Stimulated activated CD4-positive, alpha-beta T cell treated with anti-CD3 and anti-CD28 coated beads, Interleukin-15, amount 100 ng/mL, for 24 hours (primary cell): Measurements from ENCODE around the gene ZNF664.

Experiments used
- DNase-seq: peaks from one replicate; pipeline ENCODE4 v3.0.0-alpha.2; 2020

The ZNF664 gene

DNA sequence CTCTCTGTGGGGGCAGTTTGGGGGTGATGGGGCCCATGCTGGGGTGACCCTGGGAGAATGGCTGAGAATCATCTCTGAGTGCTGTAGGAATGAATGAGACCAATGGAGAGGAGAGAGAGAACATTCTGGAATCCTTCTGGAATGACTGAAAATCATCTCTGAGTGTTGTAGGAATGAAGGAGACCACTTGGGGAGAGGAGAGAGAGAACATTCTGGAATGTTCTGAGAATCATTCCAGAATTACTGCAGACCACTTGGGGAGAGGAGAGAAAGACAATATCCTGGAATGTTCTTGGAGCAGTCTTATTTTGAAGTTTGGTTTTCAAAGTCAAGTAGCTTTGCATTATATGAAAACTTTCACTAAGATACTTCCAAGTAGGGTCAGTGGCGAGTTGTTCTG, 64.3 kb downstream of the ZNF664 start:
- no peak for DNase-seq

DNA sequence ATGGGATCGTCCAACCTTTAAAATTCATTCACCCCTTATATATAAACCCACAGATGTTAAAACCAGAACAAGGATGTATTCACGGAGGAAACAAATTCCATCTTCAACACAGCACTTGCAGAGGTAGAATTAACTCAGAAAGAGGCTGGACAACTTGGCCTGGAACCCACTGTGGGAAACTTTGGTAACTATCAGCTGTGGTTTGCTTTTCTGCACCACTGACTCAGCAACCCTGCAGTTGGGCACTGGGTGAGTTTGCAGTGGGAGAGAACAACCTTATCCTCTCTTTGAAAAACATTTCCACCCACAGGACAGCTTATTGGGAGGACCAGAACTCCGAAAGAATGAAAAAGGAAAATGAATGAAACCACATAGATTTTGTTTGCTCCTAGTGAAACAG, 66.3 kb downstream of the ZNF664 start:
- no peak for DNase-seq

DNA sequence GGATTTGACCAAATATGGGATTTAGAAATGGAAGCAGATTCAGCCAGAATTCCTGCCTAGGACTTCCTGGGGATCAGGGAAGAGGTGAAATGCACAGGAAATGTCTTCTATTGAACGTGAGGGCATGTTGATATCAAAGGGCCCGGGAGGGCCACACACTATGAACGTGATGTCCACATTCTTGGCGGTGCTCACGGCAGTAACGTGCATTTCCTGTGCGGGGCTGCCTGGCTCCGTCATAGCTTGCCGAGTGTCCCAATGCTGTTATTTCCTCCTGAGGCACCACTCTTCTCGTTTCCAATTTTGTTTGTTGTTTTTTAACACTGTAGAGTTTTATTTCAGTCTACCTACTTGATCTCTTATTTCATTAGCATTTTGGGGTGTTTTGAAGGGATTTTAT, 67.3 kb downstream of the ZNF664 start:
- DNase-seq, result no peak

DNA sequence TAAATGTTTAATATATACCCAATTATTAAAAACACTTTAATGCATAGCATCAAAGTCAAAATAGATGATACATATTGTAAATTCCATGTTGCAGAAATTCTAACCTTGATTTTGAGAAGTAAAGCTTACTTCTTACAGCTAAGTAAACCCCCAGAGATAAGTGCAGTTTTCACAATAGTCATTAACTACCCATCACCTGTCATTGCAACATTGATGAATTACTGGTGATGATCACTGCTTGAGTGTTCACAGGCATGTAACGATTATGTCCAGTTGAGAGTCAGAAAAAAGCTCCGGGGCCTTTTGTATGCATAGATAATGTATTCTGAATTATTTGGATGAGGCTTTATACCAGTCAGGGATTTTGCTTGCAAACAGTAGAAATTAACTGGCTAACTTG, 67.7 kb downstream of the ZNF664 start:
- no peak for DNase-seq

DNA sequence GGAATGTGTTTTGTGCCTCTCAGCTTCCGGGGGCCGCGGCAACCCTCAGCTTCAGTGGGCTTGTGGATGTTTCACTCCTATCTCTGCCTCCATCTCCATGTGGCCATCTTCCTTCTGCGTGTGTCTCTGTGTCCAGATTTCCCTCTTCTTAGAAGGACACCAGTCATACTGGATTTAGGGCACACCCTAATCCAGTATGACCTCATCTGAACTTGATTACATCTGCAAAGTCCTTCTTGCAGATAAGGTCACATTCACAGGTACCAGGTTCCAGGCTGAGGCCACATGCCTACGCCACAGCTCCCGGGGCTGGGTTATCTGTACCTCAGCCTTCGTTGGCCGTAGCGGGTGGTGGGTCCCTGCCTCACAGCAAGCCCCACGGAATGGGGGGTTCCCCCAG, 68.9 kb downstream of the ZNF664 start:
- no peak for DNase-seq

DNA sequence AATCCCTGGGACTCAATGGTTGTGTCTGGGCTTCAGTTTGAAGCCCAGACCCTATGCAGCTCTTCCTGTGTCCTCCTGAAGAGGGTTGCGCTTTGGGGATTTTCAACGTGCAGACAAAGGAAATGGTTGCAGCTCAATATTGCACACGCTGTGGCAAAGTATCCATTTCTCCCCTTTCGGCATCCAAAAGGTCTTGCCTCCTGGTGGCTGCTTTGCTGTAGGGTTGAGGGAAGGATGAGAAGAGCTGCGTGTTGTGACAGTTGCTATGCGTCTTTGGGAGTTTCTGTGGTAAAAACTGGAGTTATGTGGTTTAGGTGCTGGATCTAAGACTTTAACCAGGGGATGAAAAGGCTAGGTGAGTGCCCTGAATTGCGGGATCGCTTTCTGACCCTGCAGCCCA, 71.0 kb downstream of the ZNF664 start:
- no peak for DNase-seq

DNA sequence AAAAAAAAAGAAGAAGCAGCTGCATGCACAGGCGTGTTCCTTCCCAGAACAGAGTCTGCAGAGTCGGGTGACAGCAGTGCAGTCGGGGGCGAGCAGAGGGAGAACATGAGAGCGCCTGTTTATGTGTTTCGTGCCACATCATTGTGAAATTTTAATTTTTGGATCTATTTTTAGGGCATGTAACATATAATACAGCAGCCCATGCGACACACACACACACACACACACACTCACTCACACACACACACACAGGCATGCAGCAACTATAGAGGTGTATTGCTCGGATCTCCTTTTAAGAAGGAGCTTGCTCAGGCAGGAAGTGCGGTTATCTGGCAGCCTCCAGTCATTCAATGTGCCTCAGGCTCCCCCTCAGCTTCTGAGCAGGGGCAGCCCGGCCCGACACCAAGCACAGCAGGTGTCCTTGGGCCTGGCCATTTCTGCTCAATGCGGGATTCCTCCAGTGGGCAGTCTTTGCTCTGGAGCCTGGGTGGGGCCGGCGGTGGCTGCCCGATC, 71.8 kb downstream of the ZNF664 start:
- peak; percentile 16 for DNase-seq

DNA sequence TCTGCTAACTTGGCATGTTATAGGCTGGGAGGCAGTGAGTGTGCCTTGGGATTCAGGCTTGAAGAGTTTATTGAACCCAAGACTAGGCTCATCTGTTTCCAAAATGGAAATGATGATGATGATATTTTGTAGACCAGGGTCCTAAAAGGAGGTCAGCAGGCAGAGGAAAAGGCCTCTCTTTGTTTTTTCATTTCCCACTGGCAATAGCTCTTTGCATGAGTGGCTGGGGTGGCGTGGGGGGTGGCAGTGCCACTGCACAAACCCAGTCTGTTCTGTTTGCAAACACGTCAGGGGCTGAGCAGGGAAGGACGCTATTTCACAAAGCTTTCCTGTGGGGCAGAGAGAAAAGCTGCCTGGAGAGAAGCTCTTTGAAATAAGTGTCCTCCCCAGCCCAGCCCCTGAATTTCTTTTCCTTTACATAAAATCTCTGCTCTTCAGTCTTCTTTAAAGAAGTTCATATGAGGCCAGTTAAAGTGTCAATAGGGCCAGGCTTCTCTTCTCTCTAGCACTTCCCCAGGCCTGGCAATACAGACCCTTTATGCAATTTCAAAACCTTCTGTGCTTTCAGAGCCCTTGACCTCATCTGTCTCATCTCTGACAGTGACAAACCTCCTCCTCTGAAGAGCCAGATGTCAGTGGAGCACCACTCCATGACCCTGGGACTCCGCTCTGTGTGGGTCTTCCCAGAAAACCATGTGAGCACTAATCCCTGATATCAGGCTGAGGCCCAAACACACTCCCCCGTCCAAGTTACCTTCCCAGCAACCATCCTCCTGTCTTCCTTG, 72.8 kb downstream of the ZNF664 start:
- no peak for DNase-seq

DNA sequence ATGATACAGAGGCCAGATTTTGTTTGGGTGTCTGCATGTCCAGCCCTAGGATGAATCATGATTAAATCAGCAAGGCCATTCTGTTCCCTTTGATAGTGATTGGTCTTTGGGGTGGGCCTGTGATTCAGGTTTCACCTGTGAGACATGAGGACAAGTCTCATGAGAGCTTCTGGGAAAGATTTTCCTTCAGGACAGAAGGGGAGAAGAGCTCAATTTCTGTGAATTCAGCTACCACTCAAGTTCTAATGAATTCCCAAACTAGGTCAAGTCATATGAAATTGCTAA, 73.4 kb downstream of the ZNF664 start:
- no peak for DNase-seq

DNA sequence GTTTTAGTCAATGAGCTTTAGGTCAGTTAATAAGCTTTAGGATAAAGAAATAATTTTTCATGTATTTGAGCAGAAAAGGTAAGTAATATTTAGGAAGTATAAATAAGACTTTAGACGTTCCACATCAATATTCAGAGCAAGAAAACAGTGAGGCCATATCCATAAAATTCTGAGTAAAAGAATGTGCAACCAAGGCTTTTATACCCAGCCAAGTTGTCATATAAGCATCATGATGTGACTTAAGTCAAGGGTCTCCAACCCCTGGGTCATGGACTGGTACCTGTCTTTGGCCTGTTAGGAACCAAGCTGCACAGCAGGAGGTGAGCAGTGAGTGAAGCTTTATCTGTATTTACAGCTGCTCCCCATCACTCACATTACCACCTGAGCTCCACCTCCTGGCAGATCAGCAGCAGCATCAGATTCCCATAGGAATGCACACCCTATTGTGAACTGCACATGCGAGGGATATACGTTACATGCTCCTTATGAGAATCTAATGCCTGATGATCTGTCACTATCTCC, 74.1 kb downstream of the ZNF664 start:
- no peak for DNase-seq

DNA sequence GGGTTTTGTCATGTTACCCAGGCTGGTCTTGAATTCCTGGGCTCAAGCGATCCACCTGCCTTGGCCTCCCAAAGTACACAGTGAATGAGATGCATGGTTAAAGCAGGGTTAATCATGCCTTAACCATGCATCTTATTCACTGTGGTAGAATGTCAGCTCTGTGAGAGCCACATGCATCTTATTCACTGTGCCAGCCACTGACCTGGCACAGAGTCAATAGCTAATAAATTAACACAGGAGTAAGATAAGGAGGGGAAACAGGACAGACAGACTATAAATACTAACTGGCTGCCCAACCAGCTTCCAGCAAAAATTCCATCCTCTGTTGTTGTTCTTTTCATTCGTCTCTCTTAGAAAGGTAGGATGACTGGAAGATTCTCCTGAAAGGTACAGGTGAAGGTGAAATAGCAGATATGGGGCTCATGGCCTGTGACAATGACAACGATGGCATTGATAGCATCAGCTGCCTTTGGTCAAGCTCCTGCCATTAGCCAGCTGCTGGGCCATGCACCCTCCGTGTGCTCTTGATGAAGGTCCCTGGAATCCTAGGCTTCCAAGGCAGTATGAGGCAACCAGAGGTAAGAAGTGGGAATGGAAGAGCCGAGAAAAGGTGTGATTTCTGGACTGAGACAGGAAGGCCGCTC, 76.6 kb downstream of the ZNF664 start:
- no peak for DNase-seq

DNA sequence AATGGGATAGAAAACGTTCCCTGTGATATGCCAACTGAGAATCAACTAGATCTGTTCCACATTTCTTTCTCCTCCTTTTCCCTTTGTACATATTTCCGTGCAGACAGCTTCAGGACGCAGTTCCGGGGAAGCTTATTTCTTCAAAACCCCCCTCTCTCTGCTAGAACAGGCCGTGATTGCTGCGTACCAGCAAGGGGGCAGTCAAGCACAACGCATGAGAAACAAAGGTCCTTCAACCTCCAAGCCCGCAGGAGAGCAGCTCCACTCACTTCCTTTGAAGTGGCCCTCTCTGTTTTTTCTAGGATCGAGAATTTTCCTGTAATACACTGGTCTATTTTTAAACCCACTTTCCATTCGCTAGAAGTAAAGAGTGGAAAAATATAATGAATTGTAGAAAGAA, 80.8 kb downstream of the ZNF664 start:
- DNase-seq, result no peak

DNA sequence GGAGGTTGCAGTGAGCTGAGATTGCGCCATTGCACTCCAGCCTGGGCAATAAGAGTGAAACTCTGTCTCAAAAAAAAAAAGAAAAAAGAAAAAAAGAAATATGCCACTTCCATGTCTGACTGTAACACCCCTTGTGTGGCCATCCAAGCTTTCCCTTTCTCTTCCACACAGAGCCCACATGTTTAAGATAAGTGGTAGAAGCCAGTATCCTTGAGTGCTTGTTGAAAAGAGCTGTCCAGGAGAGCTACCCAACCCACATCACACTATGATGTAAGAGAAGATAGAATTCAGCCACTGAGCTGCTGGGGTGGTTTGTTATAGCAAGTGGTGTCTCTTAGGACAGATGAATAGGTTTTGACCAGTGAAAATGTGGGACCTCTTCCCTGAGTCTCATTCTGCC, 82.1 kb downstream of the ZNF664 start:
- DNase-seq, result no peak

DNA sequence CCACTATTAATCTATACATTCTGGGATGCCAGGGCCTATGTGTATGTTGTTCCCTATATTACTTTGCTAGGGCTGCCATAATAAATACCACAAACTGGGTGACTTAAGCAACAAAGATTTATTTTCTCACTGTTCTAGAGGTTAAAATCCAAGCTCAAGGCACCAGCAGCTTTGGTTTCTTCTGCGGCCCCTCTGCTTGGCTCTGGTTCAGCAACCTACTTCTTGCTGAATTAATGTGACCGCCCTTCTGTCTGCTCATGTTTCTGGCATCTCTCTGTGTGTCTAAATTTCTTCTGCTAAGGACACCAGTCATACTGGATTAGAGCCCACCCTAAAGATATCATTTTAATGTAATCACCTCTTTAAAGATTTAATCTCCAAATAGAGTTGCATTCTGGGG, 84.7 kb downstream of the ZNF664 start:
- no peak for DNase-seq

DNA sequence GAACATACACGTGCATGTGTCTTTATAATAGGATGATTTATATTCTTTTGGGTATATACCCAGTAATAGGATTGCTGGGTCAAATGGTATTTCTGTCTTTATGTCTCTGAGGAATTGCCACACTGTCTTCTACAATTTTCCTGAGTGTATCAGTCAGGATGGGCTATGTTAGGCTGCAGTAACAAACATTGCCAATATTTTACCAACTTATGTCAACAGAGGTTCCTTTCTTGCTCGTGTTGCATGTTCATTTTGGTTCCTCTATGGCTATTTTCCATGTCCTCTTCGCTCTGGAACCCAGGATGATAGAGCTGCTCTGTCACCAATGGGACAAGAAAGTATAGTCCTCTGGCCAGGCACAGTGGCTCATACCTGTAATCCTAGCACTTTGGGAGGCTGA, 86.7 kb downstream of the ZNF664 start:
- no peak for DNase-seq
